Neural cell (in vitro differentiated cells): ENCODE data around the gene SLC26A11.

Source experiments
- EP300 ChIP-seq: fragments of 450-650 bp; conservative IDR thresholded peaks from 2 replicates; pipeline ENCODE4 v1.6.1; 2014; ENCODE audit warnings: antibody characterized with exemption, mild to moderate bottlenecking, moderate library complexity; ENCODE audit not compliant: poor library complexity, severe bottlenecking
- EZH2 ChIP-seq: fragments of 200-600, 300-800 bp; shearing (Covaris generic), sonication (generic); IDR thresholded peaks from 2 replicates; pipeline ENCODE4 v1.6.1; 2014; ENCODE audit warnings: antibody characterized with exemption, low read length, borderline replicate concordance, mild to moderate bottlenecking; ENCODE audit not compliant: insufficient read depth, poor library complexity, severe bottlenecking
- MXI1 ChIP-seq: fragments of 450-650 bp; conservative IDR thresholded peaks from 2 replicates; pipeline ENCODE4 v1.6.1; 2014; ENCODE audit warnings: antibody characterized with exemption, mild to moderate bottlenecking; ENCODE audit not compliant: poor library complexity, severe bottlenecking
- POLR2AphosphoS5 ChIP-seq: IDR thresholded peaks from 2 replicates; pipeline ENCODE4 v1.6.1; 2012
- RAD21 ChIP-seq: fragments of 450-650 bp; conservative IDR thresholded peaks from 2 replicates; pipeline ENCODE4 v1.6.1; 2014; ENCODE audit warnings: antibody characterized with exemption, mild to moderate bottlenecking, moderate library complexity
- SMC3 ChIP-seq: fragments of 450-650 bp; conservative IDR thresholded peaks from 2 replicates; pipeline ENCODE4 v1.6.1; 2014; ENCODE audit warnings: antibody characterized with exemption, mild to moderate bottlenecking, moderate library complexity; ENCODE audit not compliant: poor library complexity
- TAF1 ChIP-seq: IDR thresholded peaks from 2 replicates; pipeline ENCODE4 v1.6.1; 2012; ENCODE audit warnings: low read depth
- TF ChIP-seq, protein P1 (sequence below): fragments of 450-650 bp; IDR thresholded peaks from 2 replicates; pipeline ENCODE4 v1.5.1; 2014; ENCODE audit warnings: antibody characterized with exemption, mild to moderate bottlenecking, moderate library complexity; ENCODE audit not compliant: poor library complexity, severe bottlenecking

DNA sequence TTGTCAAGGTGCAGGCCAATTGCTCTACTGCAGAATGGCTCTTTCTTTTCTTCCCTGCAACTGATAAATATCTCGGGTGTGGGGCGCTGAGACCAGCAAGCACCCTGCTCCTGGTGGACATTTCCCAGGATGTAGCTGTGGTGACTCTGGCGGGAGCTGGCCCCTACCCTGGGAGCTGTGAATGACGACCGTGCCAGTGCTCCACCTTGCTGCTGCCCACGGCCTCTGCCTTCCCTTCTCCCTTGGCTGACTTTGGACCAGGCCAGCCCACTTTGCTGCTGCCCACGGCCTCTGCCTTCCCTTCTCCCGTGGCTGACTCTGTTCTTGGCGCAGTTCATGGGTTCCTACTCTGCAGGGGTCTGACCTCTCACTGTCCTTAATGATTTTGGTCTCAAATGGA is 34.3 kb upstream of the SLC26A11 start:
- TF ChIP-seq, protein P1, sequence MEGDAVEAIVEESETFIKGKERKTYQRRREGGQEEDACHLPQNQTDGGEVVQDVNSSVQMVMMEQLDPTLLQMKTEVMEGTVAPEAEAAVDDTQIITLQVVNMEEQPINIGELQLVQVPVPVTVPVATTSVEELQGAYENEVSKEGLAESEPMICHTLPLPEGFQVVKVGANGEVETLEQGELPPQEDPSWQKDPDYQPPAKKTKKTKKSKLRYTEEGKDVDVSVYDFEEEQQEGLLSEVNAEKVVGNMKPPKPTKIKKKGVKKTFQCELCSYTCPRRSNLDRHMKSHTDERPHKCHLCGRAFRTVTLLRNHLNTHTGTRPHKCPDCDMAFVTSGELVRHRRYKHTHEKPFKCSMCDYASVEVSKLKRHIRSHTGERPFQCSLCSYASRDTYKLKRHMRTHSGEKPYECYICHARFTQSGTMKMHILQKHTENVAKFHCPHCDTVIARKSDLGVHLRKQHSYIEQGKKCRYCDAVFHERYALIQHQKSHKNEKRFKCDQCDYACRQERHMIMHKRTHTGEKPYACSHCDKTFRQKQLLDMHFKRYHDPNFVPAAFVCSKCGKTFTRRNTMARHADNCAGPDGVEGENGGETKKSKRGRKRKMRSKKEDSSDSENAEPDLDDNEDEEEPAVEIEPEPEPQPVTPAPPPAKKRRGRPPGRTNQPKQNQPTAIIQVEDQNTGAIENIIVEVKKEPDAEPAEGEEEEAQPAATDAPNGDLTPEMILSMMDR, result no peak
- TF ChIP-seq TAF1 (no peak), EP300 (no peak), POLR2AphosphoS5 (no peak), EZH2 (no peak), MXI1 (no peak), SMC3 (no peak), RAD21 (no peak)
